Keratinocyte (primary cell): ENCODE data around the gene MACROH2A1.

Experiments
- EZH2 ChIP-seq: IDR thresholded peaks from one replicate; pipeline ENCODE4 v1.6.1; 2012; ENCODE audit warnings: inconsistent platforms, mild to moderate bottlenecking, low read length, moderate library complexity
- TF ChIP-seq, protein P1 (sequence below), 3 experiments: IDR thresholded peaks in 1 of 3; conservative IDR thresholded peaks in 1 of 3; optimal IDR thresholded peaks in 1 of 3; 2 replicates in 2 of 3; 3 replicates in 1 of 3; pipeline versions ENCODE3 to v1.5.1; 2011; ENCODE audit warnings: low read length in 3 of 3, mild to moderate bottlenecking in 3 of 3, moderate library complexity in 2 of 3, control low read depth in 1 of 3, inconsistent platforms in 1 of 3; ENCODE audit not compliant: insufficient read depth in 2 of 3; ENCODE audit errors: extremely low read depth in 1 of 3

DNA sequence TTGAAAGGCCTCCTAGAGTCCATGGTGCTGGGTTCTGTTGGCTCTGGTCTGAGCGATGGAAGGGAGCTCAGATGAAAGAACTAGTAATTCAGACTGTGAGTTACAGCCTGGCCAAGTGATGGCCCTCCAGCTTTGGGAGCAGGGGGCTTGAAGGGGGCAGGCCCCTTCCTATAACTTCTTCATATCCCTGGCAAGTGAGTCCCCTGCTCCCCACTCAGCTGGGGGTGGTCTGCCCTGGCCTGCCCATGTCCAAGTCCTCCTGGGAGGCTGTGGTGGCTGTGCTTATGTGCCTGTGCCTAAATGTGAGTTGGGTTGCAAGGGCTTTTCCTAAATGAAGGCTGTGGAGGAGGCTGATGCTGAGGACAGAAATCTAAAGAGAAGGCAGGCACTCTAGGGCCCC lies 80.1 kb downstream of the MACROH2A1 start:
- TF ChIP-seq, protein P1, sequence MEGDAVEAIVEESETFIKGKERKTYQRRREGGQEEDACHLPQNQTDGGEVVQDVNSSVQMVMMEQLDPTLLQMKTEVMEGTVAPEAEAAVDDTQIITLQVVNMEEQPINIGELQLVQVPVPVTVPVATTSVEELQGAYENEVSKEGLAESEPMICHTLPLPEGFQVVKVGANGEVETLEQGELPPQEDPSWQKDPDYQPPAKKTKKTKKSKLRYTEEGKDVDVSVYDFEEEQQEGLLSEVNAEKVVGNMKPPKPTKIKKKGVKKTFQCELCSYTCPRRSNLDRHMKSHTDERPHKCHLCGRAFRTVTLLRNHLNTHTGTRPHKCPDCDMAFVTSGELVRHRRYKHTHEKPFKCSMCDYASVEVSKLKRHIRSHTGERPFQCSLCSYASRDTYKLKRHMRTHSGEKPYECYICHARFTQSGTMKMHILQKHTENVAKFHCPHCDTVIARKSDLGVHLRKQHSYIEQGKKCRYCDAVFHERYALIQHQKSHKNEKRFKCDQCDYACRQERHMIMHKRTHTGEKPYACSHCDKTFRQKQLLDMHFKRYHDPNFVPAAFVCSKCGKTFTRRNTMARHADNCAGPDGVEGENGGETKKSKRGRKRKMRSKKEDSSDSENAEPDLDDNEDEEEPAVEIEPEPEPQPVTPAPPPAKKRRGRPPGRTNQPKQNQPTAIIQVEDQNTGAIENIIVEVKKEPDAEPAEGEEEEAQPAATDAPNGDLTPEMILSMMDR (optimal IDR thresholded peaks at IDR 0.05 in 1 of 3, IDR thresholded peaks at IDR 0.05 in 1 of 3, conservative IDR thresholded peaks at IDR 0.05 in 1 of 3; ENCODE audit: extremely low read depth in 1 of 3, insufficient read depth in 2 of 3, low read length in 3 of 3): no peak
- TF ChIP-seq EZH2: no peak
